Activated CD8-positive, alpha-beta T cell treated with anti-CD3 and anti-CD28 coated beads, Interleukin-2, amount 10 ng/mL, durations not matched to agents 7 days and 5 days (primary cell): Measurements from ENCODE around the gene ADK. TPM values are rescaled to one million over a fixed set of nuclear protein-coding genes. Genes with fewer than 3 reads are reported as not detected.

ENCODE experiments used
- ATAC-seq: fragments of 150-1000 bp; cut with Tn5 transposase; one replicate; pipeline ENCODE4 v1.10.0; 2021; ENCODE audit warnings: moderate library complexity
- CTCF ChIA-PET: fragments of 350-600 bp; sonication (Branson Sonifier 250); formaldehyde crosslinking; loops from one replicate; lab custom pipeline; 2021; ENCODE audit warnings: antibody characterized with exemption; lab: Charles Lee
- POLR2A ChIA-PET: fragments of 350-600 bp; sonication (Branson Sonifier 250); formaldehyde crosslinking; loops from one replicate; lab custom pipeline; 2021; ENCODE audit warnings: antibody characterized with exemption; lab: Charles Lee
- DNase-seq: peaks from one replicate; pipeline ENCODE4 v3.0.0-alpha.2; 2020
- H3K27ac Mint-ChIP-seq: one replicate; pipeline ENCODE4 v1.8.0; 2021; ENCODE audit warnings: mild to moderate bottlenecking, mixed read lengths
- H3K27me3 Mint-ChIP-seq: one replicate; pipeline ENCODE4 v1.8.0; 2021; ENCODE audit warnings: low read depth, mixed read lengths
- H3K36me3 Mint-ChIP-seq: one replicate; pipeline ENCODE4 v1.8.0; 2021; ENCODE audit warnings: low read depth, mixed read lengths
- H3K4me1 Mint-ChIP-seq: one replicate; pipeline ENCODE4 v1.8.0; 2021; ENCODE audit warnings: low read depth, mixed read lengths
- H3K4me3 Mint-ChIP-seq: one replicate; pipeline ENCODE4 v1.8.0; 2021; ENCODE audit warnings: mild to moderate bottlenecking, mixed read lengths
- H3K9me3 Mint-ChIP-seq: one replicate; pipeline ENCODE4 v1.8.0; 2022; ENCODE audit warnings: mixed read lengths; ENCODE audit not compliant: insufficient read depth
- total RNA-seq, 2 experiments: library from RNA; stranded (reverse); gene quantifications; one replicate each; pipeline ENCODE4 v1.2.3, GENCODE V29; 2021

The ADK gene
- total RNA-seq, 2 experiments from 2014 or later: 40.2 to 42.1 TPM

GRCh38 chr10:74307061-74307651 lies 156.1 kb downstream of the ADK start:
- H3K4me3 Mint-ChIP-seq: no peak overlapping the region
- H3K27me3 Mint-ChIP-seq: no peaks in the 10 kb centered on the region
- CTCF ChIA-PET: interaction anchor here (0.7 to 1.8 kb wide), 2 partner anchors 63 to 872 kb away, joined by 3 to 5 read pairs; no protein-coding TSS in a partner anchor
- POLR2A ChIA-PET: no interaction called here
- H3K4me1 Mint-ChIP-seq: peaks cover 6% of the 10 kb centered on the region
- DNase-seq (no peak), ATAC-seq (no peak)
- H3K36me3 Mint-ChIP-seq: no peaks in the 10 kb centered on the region
- no peak overlapping the region for H3K27ac Mint-ChIP-seq
- no peaks in the 10 kb centered on the region for H3K9me3 Mint-ChIP-seq

GRCh38 chr10:74310652-74311257 lies 159.7 kb downstream of the ADK start:
- CTCF ChIA-PET: no interaction called here
- Mint-ChIP-seq H3K4me1 (peaks cover 4% of the 10 kb centered on the region), H3K27ac (no peak overlapping the region), H3K36me3 (peaks cover 1% of the 10 kb centered on the region), H3K27me3 (no peaks in the 10 kb centered on the region), H3K4me3 (no peak overlapping the region), H3K9me3 (no peaks in the 10 kb centered on the region)
- ATAC-seq (no peak), DNase-seq (no peak)
- POLR2A ChIA-PET: no interaction called here

- H3K27ac Mint-ChIP-seq: no peak overlapping the region
- no peaks in the 10 kb centered on the region for H3K27me3 Mint-ChIP-seq
- ChIA-PET CTCF (no interaction called here), POLR2A (no interaction called here)
- peaks cover 2% of the 10 kb centered on the region for H3K9me3 Mint-ChIP-seq
- no peak for DNase-seq
- no peak overlapping the region for H3K4me3 Mint-ChIP-seq
- H3K36me3 Mint-ChIP-seq: peaks cover 22% of the 10 kb centered on the region
- ATAC-seq: no peak
- H3K4me1 Mint-ChIP-seq: no peaks in the 10 kb centered on the region
These were observed 163.1 kb downstream of the ADK start for GRCh38 chr10:74314166-74314565.

- H3K27me3 Mint-ChIP-seq: no peaks in the 10 kb centered on the region
- no peak overlapping the region for H3K27ac Mint-ChIP-seq
- H3K4me3 Mint-ChIP-seq: no peak overlapping the region
- POLR2A ChIA-PET: no interaction called here
- CTCF ChIA-PET: no interaction called here
- no peak for ATAC-seq
- peaks cover 19% of the 10 kb centered on the region for H3K9me3 Mint-ChIP-seq
- no peak for DNase-seq
- no peaks in the 10 kb centered on the region for H3K4me1 Mint-ChIP-seq
- H3K36me3 Mint-ChIP-seq: peaks cover 49% of the 10 kb centered on the region
These were observed 169.0 kb downstream of the ADK start for GRCh38 chr10:74320026-74320425.

GRCh38 chr10:74320717-74321116 lies 169.7 kb downstream of the ADK start:
- Mint-ChIP-seq H3K4me1 (no peaks in the 10 kb centered on the region), H3K4me3 (no peak overlapping the region), H3K27me3 (no peaks in the 10 kb centered on the region), H3K27ac (no peak overlapping the region), H3K36me3 (peaks cover 48% of the 10 kb centered on the region), H3K9me3 (peaks cover 19% of the 10 kb centered on the region)
- DNase-seq (no peak), ATAC-seq (no peak)
- CTCF ChIA-PET: no interaction called here
- POLR2A ChIA-PET: no interaction called here

GRCh38 chr10:74322141-74322540 lies 171.1 kb downstream of the ADK start:
- peaks cover 42% of the 10 kb centered on the region for H3K36me3 Mint-ChIP-seq

GRCh38 chr10:74322565-74322964 lies 171.5 kb downstream of the ADK start:
- no peak overlapping the region for H3K4me3 Mint-ChIP-seq
- no peak overlapping the region for H3K27ac Mint-ChIP-seq
- ATAC-seq: no peak
- peaks cover 42% of the 10 kb centered on the region for H3K36me3 Mint-ChIP-seq
- ChIA-PET POLR2A (no interaction called here), CTCF (no interaction called here)
- no peaks in the 10 kb centered on the region for H3K27me3 Mint-ChIP-seq
- no peak for DNase-seq
- no peaks in the 10 kb centered on the region for H3K4me1 Mint-ChIP-seq
- H3K9me3 Mint-ChIP-seq: peaks cover 25% of the 10 kb centered on the region

More at GRCh38 chr10:74322141-74322540, 171.1 kb downstream of the ADK start:
- ATAC-seq: no peak
- Mint-ChIP-seq H3K4me1 (no peaks in the 10 kb centered on the region), H3K27ac (no peak overlapping the region), H3K4me3 (no peak overlapping the region), H3K9me3 (peaks cover 23% of the 10 kb centered on the region), H3K27me3 (no peaks in the 10 kb centered on the region)
- no peak for DNase-seq
- POLR2A ChIA-PET: no interaction called here
- CTCF ChIA-PET: no interaction called here

- H3K36me3 Mint-ChIP-seq: peaks cover 26% of the 10 kb centered on the region
- no peak overlapping the region for H3K27ac Mint-ChIP-seq
- ChIA-PET POLR2A (no interaction called here), CTCF (no interaction called here)
- H3K27me3 Mint-ChIP-seq: no peaks in the 10 kb centered on the region
- DNase-seq: no peak
- ATAC-seq: no peak
- no peak overlapping the region for H3K4me3 Mint-ChIP-seq
- H3K4me1 Mint-ChIP-seq: no peaks in the 10 kb centered on the region
- peaks cover 6% of the 10 kb centered on the region for H3K9me3 Mint-ChIP-seq
These were observed 177.4 kb downstream of the ADK start for GRCh38 chr10:74328388-74328787.

- CTCF ChIA-PET: no interaction called here
- no peaks in the 10 kb centered on the region for H3K27me3 Mint-ChIP-seq
- H3K4me3 Mint-ChIP-seq: no peak overlapping the region
- peaks cover 19% of the 10 kb centered on the region for H3K36me3 Mint-ChIP-seq
- no peak for ATAC-seq
- H3K9me3 Mint-ChIP-seq: peaks cover 6% of the 10 kb centered on the region
- no peak for DNase-seq
- POLR2A ChIA-PET: no interaction called here
- no peak overlapping the region for H3K27ac Mint-ChIP-seq
- no peaks in the 10 kb centered on the region for H3K4me1 Mint-ChIP-seq
These were observed 178.9 kb downstream of the ADK start for GRCh38 chr10:74329873-74330272.

GRCh38 chr10:74330646-74331045 lies 179.6 kb downstream of the ADK start:
- Mint-ChIP-seq H3K27me3 (no peaks in the 10 kb centered on the region), H3K36me3 (peaks cover 21% of the 10 kb centered on the region), H3K9me3 (peaks cover 6% of the 10 kb centered on the region), H3K27ac (no peak overlapping the region), H3K4me1 (no peaks in the 10 kb centered on the region), H3K4me3 (no peak overlapping the region)
- no peak for DNase-seq
- POLR2A ChIA-PET: no interaction called here
- CTCF ChIA-PET: interaction anchor here (0.8 kb wide), 1 partner anchor 89 kb away, joined by 3 read pairs; no protein-coding TSS in a partner anchor
- ATAC-seq: no peak

- H3K9me3 Mint-ChIP-seq: no peaks in the 10 kb centered on the region
- H3K36me3 Mint-ChIP-seq: peaks cover 18% of the 10 kb centered on the region
- H3K4me3 Mint-ChIP-seq: no peak overlapping the region
- POLR2A ChIA-PET: no interaction called here
- CTCF ChIA-PET: interaction anchor here (0.6 kb wide), 1 partner anchor 853 kb away, joined by 4 read pairs; no protein-coding TSS in a partner anchor
- DNase-seq (no peak), ATAC-seq (no peak)
- H3K27me3 Mint-ChIP-seq: no peaks in the 10 kb centered on the region
- H3K4me1 Mint-ChIP-seq: no peaks in the 10 kb centered on the region
- H3K27ac Mint-ChIP-seq: no peak overlapping the region
These were observed 181.4 kb downstream of the ADK start for GRCh38 chr10:74332398-74332797.

GRCh38 chr10:74333174-74333573 lies 182.2 kb downstream of the ADK start:
- Mint-ChIP-seq H3K9me3 (no peaks in the 10 kb centered on the region), H3K27me3 (no peaks in the 10 kb centered on the region), H3K4me3 (no peak overlapping the region), H3K27ac (no peak overlapping the region), H3K4me1 (no peaks in the 10 kb centered on the region), H3K36me3 (peaks cover 14% of the 10 kb centered on the region)
- DNase-seq (no peak), ATAC-seq (no peak)
- CTCF ChIA-PET: no interaction called here
- POLR2A ChIA-PET: no interaction called here
